Kidney (tissue), 14 donors: ENCODE results near the gene LDLRAD3. TPM values are rescaled to one million over a fixed set of nuclear protein-coding genes. Genes with fewer than 3 reads are reported as not detected.

Source experiments
- DNase-seq, 5 donors: peaks; one replicate each; pipeline ENCODE4 v3.0.0-alpha.2; 2013 to 2020
- FAIRE-seq: peaks from 2 replicates; lab custom pipeline; 2012; peaks lifted over from hg19 to GRCh38; lab: Jason Lieb, UNC
- H3K27ac ChIP-seq, 2 donors: one replicate each; pipeline ENCODE4 v1.7.0; 2013; ENCODE audit warnings: low read depth in 2 of 2, low read length in 2 of 2, inconsistent platforms in 1 of 2
- H3K27me3 ChIP-seq: one replicate; pipeline ENCODE4 v1.7.1; 2013; ENCODE audit warnings: low read length, inconsistent platforms; ENCODE audit not compliant: control insufficient read depth, insufficient read depth
- H3K36me3 ChIP-seq, 3 donors: one replicate each; pipeline versions ENCODE4 v1.7.0 to v1.7.1; 2013; ENCODE audit warnings: low read length in 3 of 3, control low read depth in 1 of 3, inconsistent platforms in 1 of 3; ENCODE audit not compliant: insufficient read depth in 3 of 3, control insufficient read depth in 2 of 3
- H3K4me1 ChIP-seq, 3 donors: one replicate each; pipeline versions ENCODE4 v1.7.0 to v1.7.1; 2013; ENCODE audit warnings: low read length in 3 of 3, inconsistent platforms in 1 of 3, low read depth in 1 of 3; ENCODE audit not compliant: control insufficient read depth in 2 of 3, insufficient read depth in 2 of 3
- H3K4me3 ChIP-seq, 3 donors: one replicate each; pipeline versions ENCODE4 v1.7.0 to v1.8.1; 2013; ENCODE audit warnings: low read length in 3 of 3, control low read depth in 1 of 3, inconsistent platforms in 1 of 3
- H3K9ac ChIP-seq, 3 donors: one replicate each; pipeline versions ENCODE4 v1.7.0 to v1.7.1; 2013; ENCODE audit warnings: low read length in 3 of 3, control low read depth in 1 of 3, inconsistent platforms in 1 of 3
- H3K9me3 ChIP-seq, 3 donors: one replicate each; pipeline versions ENCODE4 v1.7.0 to v1.7.1; 2013; ENCODE audit warnings: low read length in 3 of 3, control low read depth in 1 of 3, inconsistent platforms in 1 of 3; ENCODE audit not compliant: control insufficient read depth in 2 of 3, insufficient read depth in 1 of 3
- CTCF ChIP-seq: IDR thresholded peaks from 3 replicates; pipeline ENCODE4 v1.5.1; 2012; ENCODE audit warnings: mild to moderate bottlenecking, moderate library complexity, borderline replicate concordance; ENCODE audit not compliant: insufficient read depth; ENCODE audit errors: extremely low read depth
- intact Hi-C: fragments of 100-400 bp; cut with DNase I; formaldehyde crosslinking; loops from one replicate; pipeline ENCODE4 v1.11.1; 2022
- polyA plus RNA-seq: library from polyadenylated mRNA; stranded (reverse); fragments of 350-450 nt; fragmentation: Illumina TruSeq; extraction: RNeasy Lipid Tissue Mini Kit (QIAGEN cat#74804); gene quantifications from one replicate; pipeline ENCODE4 v1.2.3, GENCODE V29; 2014; ENCODE audit warnings: low read depth, low replicate concordance; ENCODE audit not compliant: insufficient read depth
- total RNA-seq: library from RNA; stranded (reverse); fragmentation: NEBNext Ultra II Directional; extraction: Animal tissue kit (Norgen Biotek cat#: 25700); gene quantifications from one replicate; pipeline ENCODE4 v1.2.1, GENCODE V29; 2021
- donor health status: control.
- donor health status: control.
- donor health status: control.
- donor health status: control.
- donor health status: control.
- donor health status: DM: yes; HTN: yes; CAD: no.
- donor health status: Normal renal cell carcinoma (clear cell type).

Gene LDLRAD3
- total and polyA plus RNA-seq, 2 donors from 2014 or later = 1.2 to 14.2 TPM

- Histone ChIP-seq H3K9ac (no peak overlapping the region), H3K36me3 (no peaks in the 10 kb centered on the region), H3K9me3 (no peaks in the 10 kb centered on the region), H3K4me3 (no peak overlapping the region), H3K4me1 (no peaks in the 10 kb centered on the region), H3K27me3 (no peaks in the 10 kb centered on the region), H3K27ac (no peak overlapping the region)
- DNase-seq = no peak
- TF ChIP-seq CTCF = no peak
- no peak for FAIRE-seq
- intact Hi-C loops = no loop called here
Measured at GRCh38 chr11:36238036-36238631, 294.3 kb downstream of the LDLRAD3 start.

- Histone ChIP-seq H3K4me3 (no peak overlapping the region), H3K9ac (no peak overlapping the region), H3K27me3 (no peaks in the 10 kb centered on the region), H3K4me1 (no peaks in the 10 kb centered on the region), H3K36me3 (no peaks in the 10 kb centered on the region), H3K9me3 (no peaks in the 10 kb centered on the region), H3K27ac (no peak overlapping the region)
- intact Hi-C loops = no loop called here
- no peak for DNase-seq
- no peak for FAIRE-seq
- no peak for TF ChIP-seq CTCF
Measured at GRCh38 chr11:36238881-36239280, 295.0 kb downstream of the LDLRAD3 start.

GRCh38 chr11:36239636-36240035, 295.8 kb downstream of the LDLRAD3 start:
- Histone ChIP-seq H3K27ac (no peak overlapping the region), H3K9me3 (no peaks in the 10 kb centered on the region), H3K4me1 (no peaks in the 10 kb centered on the region), H3K4me3 (no peak overlapping the region), H3K9ac (no peak overlapping the region), H3K36me3 (no peaks in the 10 kb centered on the region), H3K27me3 (no peaks in the 10 kb centered on the region)
- intact Hi-C loops = no loop called here
- no peak for FAIRE-seq
- no peak for TF ChIP-seq CTCF
- DNase-seq = no peak

- DNase-seq (no peak), FAIRE-seq (no peak)
- Histone ChIP-seq H3K27ac (no peak overlapping the region), H3K4me3 (no peak overlapping the region), H3K27me3 (no peaks in the 10 kb centered on the region), H3K4me1 (no peaks in the 10 kb centered on the region), H3K36me3 (no peaks in the 10 kb centered on the region), H3K9me3 (no peaks in the 10 kb centered on the region), H3K9ac (no peak overlapping the region)
- intact Hi-C loops = no loop called here
- TF ChIP-seq CTCF = no peak
Measured at GRCh38 chr11:36240173-36240572, 296.3 kb downstream of the LDLRAD3 start.
